Measurements from ENCODE around the gene TUBG1.
A peak's percentile ranks its signal among the peaks of the same experiment; 100 is the strongest.

Gene TUBG1

DNA sequence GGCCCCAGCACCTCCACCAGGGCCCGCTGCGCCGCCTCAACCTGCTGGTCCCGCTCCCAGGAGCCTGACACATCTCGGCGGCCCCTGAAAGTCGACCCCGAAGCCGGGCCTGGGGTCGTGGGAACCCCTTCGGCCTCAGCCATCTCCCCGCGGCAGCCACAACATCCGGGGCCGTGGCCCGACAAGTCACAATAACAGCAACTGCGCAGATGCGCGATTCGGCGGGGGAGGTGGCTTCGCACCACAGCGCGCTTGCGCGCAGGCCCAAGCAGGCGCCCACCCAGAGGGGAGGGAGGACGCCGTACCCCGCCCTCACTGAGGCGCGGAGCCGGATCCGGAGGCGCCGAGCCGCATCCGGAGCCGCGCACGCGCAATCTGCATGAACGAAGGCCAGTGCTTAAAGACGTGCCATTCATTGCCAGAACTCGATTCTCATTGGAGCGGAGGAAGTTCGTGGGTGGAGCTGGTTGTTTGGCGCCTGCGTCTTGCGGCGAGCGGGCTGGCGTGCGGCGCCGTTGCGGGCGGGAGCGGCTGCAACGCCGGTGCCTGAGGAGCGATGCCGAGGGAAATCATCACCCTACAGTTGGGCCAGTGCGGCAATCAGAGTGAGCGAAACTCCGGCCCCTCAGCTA lies at the start of gene TUBG1, which contains the start of gene RETREG3:
TSS of gene TUBG1 (plus strand) at position 502 of the 632 bp plus-strand sequence. CDS start at position 557, 55 bp downstream.
TSS of gene RETREG3 (minus strand) at position 193 of the 632 bp plus-strand sequence. CDS start at position 143, 50 bp downstream.
- H3K9ac ChIP-seq (ENCODE audit: low read depth, low read length): peak within 1 kb of the TSS; percentile 96
- peak within 1 kb of the TSS; percentile 100 for H3K4me3 ChIP-seq (ENCODE audit: low read depth, low read length)
- peaks cover 2% of the 10 kb centered on the region for H3K4me1 ChIP-seq (ENCODE audit: control insufficient read depth, insufficient read depth, low read length)
- H3K36me3 ChIP-seq (ENCODE audit: control insufficient read depth, insufficient read depth, low read length): peaks cover 21% of the 10 kb centered on the region
- no peaks in the 10 kb centered on the region for H3K9me3 ChIP-seq (ENCODE audit: control insufficient read depth, insufficient read depth, low read length)
- H3K27me3 ChIP-seq (ENCODE audit: control insufficient read depth, insufficient read depth, low read length): no peaks in the 10 kb centered on the region

DNA sequence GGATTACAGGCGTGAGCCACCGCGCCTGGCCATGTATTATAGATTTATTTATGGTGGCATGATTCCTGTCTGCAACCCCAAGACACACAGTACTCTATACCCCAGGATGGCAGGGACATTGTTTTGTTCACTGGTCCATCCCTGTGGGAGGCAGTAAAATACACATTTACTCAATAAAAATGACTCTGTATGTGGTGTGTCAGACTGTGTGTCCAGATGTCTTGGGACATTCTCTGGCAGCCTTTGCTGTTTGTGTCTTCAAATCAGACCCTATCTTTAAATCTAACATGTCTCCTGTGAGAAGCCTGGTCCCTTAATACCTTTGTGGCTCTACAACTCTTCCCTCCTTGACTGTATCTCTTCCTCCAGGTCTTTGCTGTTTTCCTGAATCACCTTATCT lies 49.2 kb upstream of the TUBG1 start:
- no peaks in the 10 kb centered on the region for H3K9me3 ChIP-seq (ENCODE audit: control insufficient read depth, insufficient read depth, low read length)
- no peak overlapping the region for H3K4me3 ChIP-seq (ENCODE audit: low read depth, low read length)
- no peak overlapping the region for H3K9ac ChIP-seq (ENCODE audit: low read depth, low read length)
- H3K36me3 ChIP-seq (ENCODE audit: control insufficient read depth, insufficient read depth, low read length): peaks cover 8% of the 10 kb centered on the region
- H3K27me3 ChIP-seq (ENCODE audit: control insufficient read depth, insufficient read depth, low read length): no peaks in the 10 kb centered on the region
- peaks cover 8% of the 10 kb centered on the region for H3K4me1 ChIP-seq (ENCODE audit: control insufficient read depth, insufficient read depth, low read length)

DNA sequence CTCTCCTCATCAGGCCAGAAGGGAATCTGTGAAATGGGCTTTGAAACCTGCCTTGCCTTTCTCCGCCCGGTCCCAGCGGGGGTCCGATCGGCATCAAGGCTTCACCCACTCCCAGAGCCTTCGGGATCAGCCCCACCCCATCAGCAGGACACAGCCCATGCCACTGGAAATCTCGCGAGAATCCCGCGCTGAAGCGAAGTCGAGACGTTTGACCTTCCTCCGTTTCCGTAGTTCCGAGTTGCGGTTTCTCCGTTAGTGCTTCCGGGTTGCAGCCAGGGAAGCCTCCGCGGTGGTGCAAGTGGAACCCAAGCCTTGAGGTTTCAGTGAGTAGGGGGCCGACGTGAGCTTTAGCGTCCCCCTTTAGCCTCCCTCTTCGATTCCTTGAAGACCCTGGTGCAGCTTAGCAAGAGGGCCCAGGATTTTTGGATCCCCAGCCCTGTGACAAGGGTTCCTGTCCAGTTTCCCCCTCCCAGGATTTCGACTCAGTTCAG lies 47.5 kb upstream of the TUBG1 start, which contains the start of gene COASY:
TSS of gene COASY (plus strand) at position 252 of the 491 bp plus-strand sequence. CDS start 475 bp downstream, outside the sequence.
- Histone ChIP-seq H3K9me3 (ENCODE audit: control insufficient read depth, insufficient read depth, low read length) (no peaks in the 10 kb centered on the region), H3K36me3 (ENCODE audit: control insufficient read depth, insufficient read depth, low read length) (peaks cover 17% of the 10 kb centered on the region), H3K4me1 (ENCODE audit: control insufficient read depth, insufficient read depth, low read length) (peaks cover 10% of the 10 kb centered on the region)

DNA sequence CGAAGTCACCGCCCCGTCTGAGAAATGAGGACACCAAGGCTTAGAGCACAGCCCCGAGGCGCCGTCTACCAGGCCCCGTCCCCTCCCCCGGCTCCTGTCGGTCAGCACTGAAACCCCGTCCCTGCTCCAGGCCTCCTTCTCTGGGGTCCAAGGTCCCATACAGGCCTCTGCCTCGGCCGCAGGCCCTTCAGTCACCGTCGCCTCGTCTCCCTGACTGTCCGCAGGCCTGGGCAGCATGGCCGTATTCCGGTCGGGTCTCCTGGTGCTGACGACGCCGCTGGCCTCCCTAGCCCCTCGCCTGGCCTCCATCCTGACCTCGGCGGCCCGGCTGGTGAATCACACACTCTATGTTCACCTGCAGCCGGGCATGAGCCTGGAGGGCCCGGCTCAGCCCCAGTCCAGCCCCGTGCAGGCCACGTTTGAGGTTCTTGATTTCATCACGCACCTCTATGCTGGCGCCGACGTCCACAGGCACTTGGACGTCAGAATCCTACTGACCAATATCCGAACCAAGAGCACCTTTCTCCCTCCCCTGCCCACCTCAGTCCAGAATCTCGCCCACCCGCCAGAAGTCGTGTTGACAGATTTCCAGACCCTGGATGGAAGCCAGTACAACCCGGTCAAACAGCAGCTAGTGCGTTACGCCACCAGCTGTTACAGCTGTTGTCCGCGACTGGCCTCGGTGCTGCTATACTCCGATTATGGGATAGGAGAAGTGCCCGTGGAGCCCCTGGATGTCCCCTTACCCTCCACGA lies 46.9 kb upstream of the TUBG1 start:
- Histone ChIP-seq H3K9me3 (ENCODE audit: control insufficient read depth, insufficient read depth, low read length) (no peaks in the 10 kb centered on the region), H3K36me3 (ENCODE audit: control insufficient read depth, insufficient read depth, low read length) (peaks cover 20% of the 10 kb centered on the region), H3K27me3 (ENCODE audit: control insufficient read depth, insufficient read depth, low read length) (no peaks in the 10 kb centered on the region), H3K4me3 (ENCODE audit: low read depth, low read length) (peak overlapping the region; percentile 89), H3K4me1 (ENCODE audit: control insufficient read depth, insufficient read depth, low read length) (peaks cover 10% of the 10 kb centered on the region), H3K9ac (ENCODE audit: low read depth, low read length) (peak overlapping the region; percentile 93)

More for the DNA sequence above, 47.5 kb upstream of the TUBG1 start, which contains the start of gene COASY:
- peak within 1 kb of the TSS; percentile 89 for H3K4me3 ChIP-seq (ENCODE audit: low read depth, low read length)
- H3K9ac ChIP-seq (ENCODE audit: low read depth, low read length): peak within 1 kb of the TSS; percentile 93
- H3K27me3 ChIP-seq (ENCODE audit: control insufficient read depth, insufficient read depth, low read length): no peaks in the 10 kb centered on the region

DNA sequence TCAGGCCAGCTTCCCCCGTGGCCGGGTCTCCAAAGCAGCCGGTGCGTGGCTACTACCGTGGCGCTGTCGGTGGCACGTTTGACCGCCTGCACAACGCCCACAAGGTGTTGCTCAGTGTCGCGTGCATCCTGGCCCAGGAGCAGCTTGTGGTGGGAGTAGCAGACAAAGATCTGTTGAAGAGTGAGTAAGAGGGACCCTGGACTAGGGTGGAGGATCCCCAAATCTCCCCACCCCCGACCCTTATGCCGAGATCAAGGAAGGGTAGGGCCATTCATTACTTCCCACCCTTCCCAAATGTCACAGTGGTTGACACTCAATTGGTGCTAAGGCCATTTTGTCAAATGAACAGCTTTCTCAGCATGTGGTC lies 46.4 kb upstream of the TUBG1 start:
- H3K4me1 ChIP-seq (ENCODE audit: control insufficient read depth, insufficient read depth, low read length): peaks cover 10% of the 10 kb centered on the region

DNA sequence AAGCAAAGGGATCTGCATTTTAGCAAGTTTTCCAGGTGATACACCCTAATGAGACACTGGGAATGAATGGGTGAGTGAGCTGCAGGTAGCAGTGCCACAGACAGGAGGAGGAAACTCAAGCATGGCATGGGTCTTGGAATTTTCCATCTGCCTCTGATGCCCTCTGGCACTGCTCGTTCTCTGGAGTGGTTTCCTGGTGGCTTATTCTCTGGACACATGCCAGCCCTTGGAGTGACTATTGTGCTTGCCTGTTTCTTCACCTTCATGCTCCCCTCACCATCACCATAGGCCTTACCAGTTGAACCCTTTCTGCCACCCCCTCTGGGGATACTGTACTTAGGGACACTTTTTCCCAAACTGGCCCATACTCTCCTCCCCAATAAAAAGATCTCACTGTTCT lies 45.9 kb upstream of the TUBG1 start:
- Histone ChIP-seq H3K9ac (ENCODE audit: low read depth, low read length) (peak overlapping the region; percentile 24), H3K4me3 (ENCODE audit: low read depth, low read length) (peak overlapping the region; percentile 37), H3K36me3 (ENCODE audit: control insufficient read depth, insufficient read depth, low read length) (peaks cover 22% of the 10 kb centered on the region), H3K9me3 (ENCODE audit: control insufficient read depth, insufficient read depth, low read length) (no peaks in the 10 kb centered on the region), H3K4me1 (ENCODE audit: control insufficient read depth, insufficient read depth, low read length) (peaks cover 10% of the 10 kb centered on the region), H3K27me3 (ENCODE audit: control insufficient read depth, insufficient read depth, low read length) (no peaks in the 10 kb centered on the region)

More for the DNA sequence above, 46.4 kb upstream of the TUBG1 start:
- Histone ChIP-seq H3K9ac (ENCODE audit: low read depth, low read length) (peak overlapping the region; percentile 93), H3K4me3 (ENCODE audit: low read depth, low read length) (peak overlapping the region; percentile 89), H3K36me3 (ENCODE audit: control insufficient read depth, insufficient read depth, low read length) (peaks cover 20% of the 10 kb centered on the region), H3K9me3 (ENCODE audit: control insufficient read depth, insufficient read depth, low read length) (no peaks in the 10 kb centered on the region), H3K27me3 (ENCODE audit: control insufficient read depth, insufficient read depth, low read length) (no peaks in the 10 kb centered on the region)

DNA sequence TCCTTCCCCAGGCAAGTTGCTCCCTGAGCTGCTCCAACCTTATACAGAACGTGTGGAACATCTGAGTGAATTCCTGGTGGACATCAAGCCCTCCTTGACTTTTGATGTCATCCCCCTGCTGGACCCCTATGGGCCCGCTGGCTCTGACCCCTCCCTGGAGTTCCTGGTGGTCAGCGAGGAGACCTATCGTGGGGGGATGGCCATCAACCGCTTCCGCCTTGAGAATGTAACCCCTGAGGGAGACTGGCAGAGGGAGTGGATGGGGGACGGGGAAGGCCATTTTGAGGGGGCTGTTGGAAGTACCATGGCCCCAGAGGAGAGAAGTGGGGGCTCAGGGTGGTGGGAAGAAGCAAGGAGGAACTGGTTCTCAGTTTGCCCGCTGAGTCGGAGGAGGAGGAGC lies 45.5 kb upstream of the TUBG1 start:
- Histone ChIP-seq H3K27me3 (ENCODE audit: control insufficient read depth, insufficient read depth, low read length) (no peaks in the 10 kb centered on the region), H3K4me1 (ENCODE audit: control insufficient read depth, insufficient read depth, low read length) (peaks cover 10% of the 10 kb centered on the region), H3K36me3 (ENCODE audit: control insufficient read depth, insufficient read depth, low read length) (peaks cover 26% of the 10 kb centered on the region), H3K9me3 (ENCODE audit: control insufficient read depth, insufficient read depth, low read length) (no peaks in the 10 kb centered on the region), H3K4me3 (ENCODE audit: low read depth, low read length) (peak overlapping the region; percentile 37), H3K9ac (ENCODE audit: low read depth, low read length) (no peak overlapping the region)

DNA sequence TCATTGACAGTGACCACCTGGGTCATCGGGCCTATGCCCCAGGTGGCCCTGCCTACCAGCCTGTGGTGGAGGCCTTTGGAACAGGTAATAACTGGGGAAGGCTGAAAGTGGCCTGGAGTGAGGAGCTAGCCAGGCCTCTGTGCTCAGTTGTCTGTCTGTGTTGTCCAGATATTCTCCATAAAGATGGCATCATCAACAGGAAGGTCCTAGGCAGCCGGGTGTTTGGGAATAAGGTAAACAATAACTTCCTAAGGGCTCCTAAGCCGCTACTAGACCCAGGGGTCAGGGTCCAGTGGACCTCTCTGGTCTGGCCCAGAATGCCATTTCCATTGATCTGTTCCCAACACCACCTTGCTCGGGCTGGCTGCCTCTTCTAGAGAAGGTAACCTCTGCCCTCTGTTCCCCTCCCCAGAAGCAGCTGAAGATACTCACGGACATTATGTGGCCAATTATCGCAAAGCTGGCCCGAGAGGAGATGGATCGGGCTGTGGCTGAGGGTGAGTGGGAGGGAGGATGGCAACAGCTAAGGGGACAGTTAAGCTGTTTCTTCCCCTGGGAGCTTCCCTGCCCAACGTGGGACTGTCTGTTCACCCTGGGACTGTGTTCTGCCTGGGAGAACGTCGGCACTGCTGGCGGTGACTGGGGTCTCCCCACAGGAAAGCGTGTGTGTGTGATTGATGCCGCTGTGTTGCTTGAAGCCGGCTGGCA lies 44.5 kb upstream of the TUBG1 start:
- peaks cover 10% of the 10 kb centered on the region for H3K4me1 ChIP-seq (ENCODE audit: control insufficient read depth, insufficient read depth, low read length)

DNA sequence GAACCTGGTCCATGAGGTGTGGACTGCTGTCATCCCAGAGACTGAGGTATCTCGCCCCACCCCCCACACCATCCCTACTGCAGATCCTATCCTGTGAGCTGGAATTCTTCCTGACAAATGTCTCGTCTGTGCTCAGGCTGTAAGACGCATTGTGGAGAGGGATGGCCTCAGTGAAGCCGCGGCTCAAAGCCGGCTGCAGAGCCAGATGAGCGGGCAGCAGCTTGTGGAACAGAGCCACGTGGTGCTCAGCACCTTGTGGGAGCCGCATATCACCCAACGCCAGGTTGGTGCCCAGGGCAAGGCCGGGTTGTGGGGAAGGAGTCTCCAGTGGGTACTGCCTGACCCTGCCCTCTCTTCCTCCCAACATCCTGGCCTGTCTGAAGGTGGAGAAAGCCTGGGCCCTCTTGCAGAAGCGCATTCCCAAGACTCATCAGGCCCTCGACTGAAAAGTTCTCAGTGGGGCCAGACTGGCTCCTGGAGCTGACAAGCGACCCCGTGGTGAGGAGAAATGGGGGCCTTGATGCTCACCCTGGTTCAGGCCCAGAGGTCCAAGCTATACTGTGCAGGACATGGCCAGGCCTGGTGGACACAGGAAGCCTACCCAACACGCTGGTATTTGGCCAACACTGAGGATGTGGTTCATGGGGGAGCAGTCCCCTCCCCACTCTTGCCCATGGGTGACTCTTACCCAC lies 43.8 kb upstream of the TUBG1 start:
- Histone ChIP-seq H3K9ac (ENCODE audit: low read depth, low read length) (no peak overlapping the region), H3K27me3 (ENCODE audit: control insufficient read depth, insufficient read depth, low read length) (no peaks in the 10 kb centered on the region), H3K4me3 (ENCODE audit: low read depth, low read length) (no peak overlapping the region), H3K36me3 (ENCODE audit: control insufficient read depth, insufficient read depth, low read length) (peaks cover 40% of the 10 kb centered on the region), H3K9me3 (ENCODE audit: control insufficient read depth, insufficient read depth, low read length) (no peaks in the 10 kb centered on the region), H3K4me1 (ENCODE audit: control insufficient read depth, insufficient read depth, low read length) (peaks cover 10% of the 10 kb centered on the region)

More for the DNA sequence above, 44.5 kb upstream of the TUBG1 start:
- H3K9ac ChIP-seq (ENCODE audit: low read depth, low read length): no peak overlapping the region
- peaks cover 36% of the 10 kb centered on the region for H3K36me3 ChIP-seq (ENCODE audit: control insufficient read depth, insufficient read depth, low read length)
- H3K4me3 ChIP-seq (ENCODE audit: low read depth, low read length): no peak overlapping the region
- no peaks in the 10 kb centered on the region for H3K27me3 ChIP-seq (ENCODE audit: control insufficient read depth, insufficient read depth, low read length)
- H3K9me3 ChIP-seq (ENCODE audit: control insufficient read depth, insufficient read depth, low read length): no peaks in the 10 kb centered on the region

DNA sequence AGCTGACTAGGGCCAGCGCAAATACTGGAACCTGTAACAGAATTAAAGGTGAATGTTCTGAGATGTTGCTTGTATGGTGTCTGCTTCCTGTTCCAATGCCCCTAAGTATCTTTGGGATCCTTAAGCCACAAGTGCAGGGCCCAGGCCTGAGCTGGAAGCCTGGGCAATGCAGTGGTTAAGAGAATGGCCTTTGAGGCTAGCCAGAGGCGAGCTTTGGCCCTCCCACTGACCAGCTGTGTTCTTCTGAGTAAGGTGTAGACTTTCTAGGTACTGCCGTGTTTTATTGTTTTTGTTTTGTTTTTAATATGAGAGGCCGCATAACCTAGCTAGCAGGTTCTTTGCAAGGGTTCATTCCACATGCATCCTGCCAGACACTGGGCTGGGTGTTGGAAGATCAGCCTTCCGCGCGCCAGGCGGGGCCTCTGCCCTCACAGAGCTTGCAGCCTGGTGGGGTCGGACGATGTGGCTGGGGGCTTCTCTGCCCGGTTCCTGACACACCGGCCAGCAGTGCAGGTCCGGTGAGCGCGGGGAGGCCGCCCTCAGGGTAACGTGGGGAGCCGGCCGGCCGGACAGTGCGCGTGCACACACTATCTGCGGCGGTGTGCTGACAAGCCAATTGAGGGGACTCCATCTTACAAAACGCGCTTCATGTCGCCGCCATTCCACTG lies 43.1 kb upstream of the TUBG1 start:
- Histone ChIP-seq H3K36me3 (ENCODE audit: control insufficient read depth, insufficient read depth, low read length) (peaks cover 42% of the 10 kb centered on the region), H3K9ac (ENCODE audit: low read depth, low read length) (peak overlapping the region; percentile 3), H3K27me3 (ENCODE audit: control insufficient read depth, insufficient read depth, low read length) (no peaks in the 10 kb centered on the region), H3K4me1 (ENCODE audit: control insufficient read depth, insufficient read depth, low read length) (peaks cover 10% of the 10 kb centered on the region), H3K4me3 (ENCODE audit: low read depth, low read length) (peak overlapping the region; percentile 86), H3K9me3 (ENCODE audit: control insufficient read depth, insufficient read depth, low read length) (no peaks in the 10 kb centered on the region)
